RPMI7951 (cell line): ENCODE results near the gene PHACTR1. TPM values are rescaled to one million over a fixed set of nuclear protein-coding genes. Genes with fewer than 3 reads are reported as not detected.

Experiments
- DNase-seq: peaks from one replicate; pipeline ENCODE4 v3.0.0-alpha.2; 2012; ENCODE audit warnings: low read depth
- total RNA-seq: library from RNA; depleted of rRNA; stranded (reverse); fragments of >200 nt; shearing (Covaris generic); gene quantifications from 2 replicates; pipeline ENCODE4 v1.2.3, GENCODE V29; 2014

The PHACTR1 gene
- total RNA-seq, 1 experiment from 2014 or later = 5.9 TPM

DNA sequence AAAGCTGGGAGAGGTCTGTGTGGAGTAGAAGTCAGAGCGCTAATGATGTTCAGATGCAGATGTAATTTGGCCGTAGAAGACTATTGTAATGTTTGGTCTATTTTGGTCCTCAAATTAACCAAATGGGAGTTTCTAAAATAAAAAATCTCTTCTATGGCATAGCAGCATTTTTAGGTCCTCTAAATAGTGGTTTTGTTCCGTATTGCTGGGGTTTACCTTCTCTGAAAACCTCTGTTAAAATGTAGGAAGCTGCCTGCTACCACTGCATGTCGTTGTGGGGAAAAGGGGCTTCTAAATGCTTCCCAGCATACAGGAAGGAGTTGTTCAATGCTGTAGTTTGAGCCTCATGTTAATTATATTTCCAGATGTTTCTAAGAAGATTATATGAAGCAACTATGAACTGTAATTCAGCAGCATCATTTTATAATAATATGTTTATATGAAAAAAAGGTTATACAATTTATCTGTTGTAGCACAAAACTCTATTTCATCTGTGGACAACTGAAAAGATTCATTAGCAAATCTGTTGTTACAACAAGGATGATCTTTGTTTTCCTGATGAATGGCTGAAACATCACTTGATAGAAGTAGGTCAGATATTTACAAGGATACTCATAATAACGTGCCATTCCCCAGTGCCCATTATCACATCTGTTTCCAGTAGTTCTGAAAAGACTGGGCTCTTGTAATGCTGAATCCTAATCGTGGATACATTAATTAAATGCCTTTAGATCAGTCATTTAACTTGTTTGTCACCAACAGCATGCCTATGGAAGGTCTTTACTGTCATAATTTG, 355.2 kb downstream of the PHACTR1 start:
- DNase-seq = no peak

DNA sequence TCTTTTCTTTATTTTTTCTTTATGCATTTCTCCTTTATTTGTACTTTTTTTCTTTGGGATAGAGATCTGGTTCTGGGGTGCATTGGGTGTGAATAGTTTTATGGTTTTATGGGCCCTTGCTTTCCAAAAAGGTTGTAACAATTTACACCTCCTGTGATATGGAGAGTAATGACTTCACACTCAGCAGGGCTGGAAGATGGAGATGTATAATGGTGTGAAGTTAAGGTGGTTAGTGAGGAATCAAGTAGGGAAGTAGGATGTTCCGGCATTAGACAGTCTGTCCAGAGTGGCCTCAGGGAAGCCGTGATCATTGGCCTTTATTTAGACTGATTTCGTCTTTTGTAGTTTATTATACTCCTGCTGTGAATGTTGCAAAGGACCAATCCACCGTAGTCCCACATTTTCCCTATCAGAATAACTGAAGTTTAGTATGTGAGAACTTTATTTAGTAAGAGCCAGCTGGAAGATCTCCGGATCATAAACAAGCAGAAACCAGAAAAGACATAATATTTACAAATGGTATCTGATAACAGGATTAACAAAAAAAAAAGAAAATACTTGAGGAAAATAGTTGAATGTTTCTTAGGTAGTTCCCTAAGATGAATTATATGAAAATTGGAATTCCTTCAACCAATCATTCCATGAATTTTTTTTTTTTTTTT, 356.2 kb downstream of the PHACTR1 start:
- DNase-seq = no peak

DNA sequence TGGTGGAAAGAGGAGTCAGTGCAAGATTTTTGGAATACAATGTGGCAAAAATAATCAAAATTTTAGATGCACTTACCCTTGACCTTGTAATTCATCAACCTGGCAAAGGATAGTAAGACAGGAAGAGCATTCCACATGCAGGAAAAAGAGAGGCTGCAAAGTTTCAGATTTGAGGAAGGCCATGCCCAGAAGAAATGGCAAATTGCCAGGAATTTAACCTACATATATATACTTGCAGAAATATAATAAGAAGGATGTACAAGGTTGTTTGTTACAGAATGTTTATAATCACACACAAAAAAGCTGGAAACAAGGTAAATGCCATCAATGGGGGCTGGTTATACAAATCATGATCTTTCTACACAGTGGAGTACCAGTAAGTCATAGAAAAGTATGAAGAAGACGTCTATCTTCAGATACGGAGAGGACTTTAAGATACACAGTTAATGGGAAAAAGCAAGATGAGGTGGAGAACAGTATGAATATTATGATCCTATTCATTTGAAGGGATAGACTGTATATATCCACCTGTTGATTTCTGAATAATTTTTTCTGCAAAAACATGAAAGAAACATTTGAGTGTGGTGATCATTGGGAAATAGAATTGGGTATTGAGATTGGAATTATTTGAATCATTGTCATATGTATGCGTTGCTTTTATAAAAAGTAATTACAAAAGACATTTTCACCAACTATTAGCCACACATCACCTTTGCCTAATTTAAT, 358.0 kb downstream of the PHACTR1 start:
- no peak for DNase-seq

DNA sequence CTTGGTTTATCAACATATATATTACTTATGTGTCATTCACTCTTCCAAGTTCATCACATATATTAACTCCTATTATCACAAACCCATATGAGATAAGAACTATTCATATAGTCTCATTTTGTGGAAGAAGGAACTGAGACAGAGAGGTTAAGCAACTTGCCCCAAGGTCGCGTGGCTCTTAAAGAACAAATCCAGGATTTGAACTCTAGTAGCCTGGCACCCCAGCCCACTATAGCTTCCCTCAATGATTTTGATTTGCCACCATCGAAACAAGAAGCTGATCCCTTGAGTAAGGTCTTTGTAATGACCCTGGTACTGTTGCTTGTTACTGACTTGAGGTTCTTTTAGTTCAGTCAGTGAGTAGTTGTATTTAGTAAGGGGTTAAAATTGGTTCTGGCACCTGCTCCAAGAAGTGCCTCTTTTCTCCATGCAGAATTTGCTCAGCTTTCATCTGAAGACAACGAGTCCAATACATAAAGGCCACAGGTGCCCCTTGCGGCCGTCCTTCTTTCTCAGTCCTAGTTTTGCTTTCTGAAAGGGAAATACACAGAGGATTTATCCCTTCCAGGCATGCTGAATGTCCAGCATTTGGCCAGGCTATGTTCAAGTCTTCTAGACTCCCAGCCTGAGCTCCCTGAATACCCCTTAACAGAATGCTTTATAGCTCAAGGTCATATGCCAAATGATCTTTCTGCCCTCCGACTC, 358.7 kb downstream of the PHACTR1 start:
- DNase-seq = no peak

DNA sequence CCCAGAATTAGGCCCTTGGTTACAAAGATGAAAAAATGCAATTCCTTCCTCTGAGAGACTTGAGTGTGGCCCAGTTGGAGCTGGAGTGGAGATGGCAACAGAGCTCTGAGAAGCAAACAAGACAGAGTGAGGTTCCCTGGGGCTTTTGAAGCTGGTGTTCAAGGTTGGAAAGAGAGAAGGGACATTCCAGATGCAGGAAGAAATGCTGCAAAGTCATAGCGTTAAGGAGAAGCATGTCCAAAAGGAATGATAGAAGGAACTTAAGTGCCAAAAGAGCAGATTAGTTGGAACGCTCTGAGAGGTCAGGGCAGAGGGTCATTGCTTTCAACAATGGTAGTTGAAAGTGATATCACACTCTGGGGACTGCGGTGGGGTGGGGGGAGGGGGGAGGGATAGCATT, 360.0 kb downstream of the PHACTR1 start:
- DNase-seq = no peak

DNA sequence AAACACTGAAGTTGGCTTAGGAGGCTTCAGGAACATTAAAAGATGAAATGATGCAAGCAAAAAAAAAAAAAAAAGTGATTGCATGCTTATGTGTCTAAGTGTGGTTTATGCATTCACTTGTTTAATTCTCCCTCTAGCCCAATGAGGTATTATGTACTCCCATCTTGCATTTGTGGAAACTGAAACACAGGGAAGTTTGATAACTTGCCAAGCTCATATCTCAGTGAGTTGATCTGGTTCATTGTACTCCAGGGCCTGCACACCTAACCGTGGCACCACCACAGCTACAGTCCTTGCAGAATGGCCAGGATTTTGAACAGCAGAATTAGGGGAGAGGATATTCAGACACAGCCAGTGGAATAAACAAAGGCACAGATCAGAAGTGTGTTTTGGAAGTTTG, 360.6 kb downstream of the PHACTR1 start:
- DNase-seq = no peak

DNA sequence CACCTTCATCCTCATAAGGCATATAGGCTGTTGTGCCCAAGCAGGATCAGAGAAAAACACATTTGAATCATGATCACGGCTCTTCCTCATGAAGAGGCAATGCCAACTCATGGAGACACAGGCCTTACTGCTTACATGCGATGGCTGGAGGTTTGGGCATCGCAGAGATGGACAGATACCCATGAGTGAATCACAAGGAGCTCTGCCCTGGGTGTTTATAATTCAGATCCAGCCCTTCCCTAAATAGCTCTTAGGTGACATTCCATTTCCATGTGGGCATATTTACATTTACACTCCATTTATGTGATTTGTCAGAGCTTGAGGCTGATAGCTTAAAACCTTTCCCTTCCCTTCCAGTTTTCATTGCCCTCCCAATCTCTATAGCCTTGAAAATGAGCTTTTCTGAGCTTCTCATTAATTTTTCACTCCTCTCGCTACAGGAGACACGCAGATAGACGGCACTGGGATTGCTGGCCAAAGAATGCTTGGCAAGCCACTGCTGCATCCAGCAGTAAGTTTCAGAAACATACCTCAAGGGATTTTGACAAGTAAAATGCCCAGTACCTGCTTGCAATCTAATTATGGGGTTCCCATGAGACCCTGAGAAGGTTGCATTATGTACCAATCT, 362.6 kb downstream of the PHACTR1 start:
- DNase-seq = no peak

DNA sequence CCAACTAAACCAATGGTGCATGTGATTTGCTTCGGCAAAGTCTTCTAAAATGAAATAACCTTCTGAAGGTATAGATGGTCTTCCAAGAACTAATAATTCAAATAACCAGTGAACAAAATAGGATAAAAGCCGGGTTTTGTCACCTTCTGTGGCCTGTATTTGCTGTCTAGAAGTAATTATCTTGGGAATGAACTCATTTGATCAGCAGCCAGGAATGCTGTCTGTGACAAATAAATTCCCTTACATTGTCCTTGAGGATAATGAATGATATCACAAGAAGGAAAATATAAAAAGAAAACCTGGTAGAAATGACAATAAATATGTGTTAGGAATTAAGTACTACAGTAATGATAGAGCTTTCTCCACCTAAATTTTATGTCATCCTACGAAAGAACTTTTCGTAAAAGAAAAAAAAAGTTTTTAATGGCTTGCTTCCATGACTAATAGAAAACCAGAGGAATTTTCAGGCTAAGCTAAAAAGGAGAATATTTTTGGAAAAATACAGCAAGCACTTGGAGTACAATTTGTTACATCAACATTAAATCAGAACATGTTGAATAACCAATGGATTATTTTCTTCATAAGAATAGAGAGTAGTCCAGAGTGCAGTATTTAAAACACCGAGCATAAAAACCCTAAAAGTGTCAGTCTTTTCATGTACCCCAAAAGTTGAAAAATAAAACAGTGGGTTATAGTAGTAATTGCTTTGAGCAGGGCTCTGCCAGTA, 364.1 kb downstream of the PHACTR1 start:
- DNase-seq = no peak

DNA sequence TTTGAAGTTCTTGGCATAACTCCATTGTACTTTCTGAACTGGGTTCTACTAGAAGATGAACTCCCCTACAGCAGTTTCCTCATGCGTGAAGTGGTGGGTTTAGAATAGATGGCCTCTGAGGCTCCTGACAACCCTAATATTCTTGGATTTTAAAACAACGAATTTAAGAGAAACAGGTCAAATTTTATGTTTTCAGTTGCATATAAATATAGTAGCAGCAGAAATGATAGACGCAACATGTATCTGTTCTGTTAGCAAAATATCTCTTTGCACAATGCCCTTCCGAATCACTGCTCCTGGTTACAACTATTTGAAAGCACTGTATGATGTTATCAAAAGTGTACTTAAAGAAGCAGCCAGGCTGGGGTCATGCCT, 364.6 kb downstream of the PHACTR1 start:
- DNase-seq = no peak

DNA sequence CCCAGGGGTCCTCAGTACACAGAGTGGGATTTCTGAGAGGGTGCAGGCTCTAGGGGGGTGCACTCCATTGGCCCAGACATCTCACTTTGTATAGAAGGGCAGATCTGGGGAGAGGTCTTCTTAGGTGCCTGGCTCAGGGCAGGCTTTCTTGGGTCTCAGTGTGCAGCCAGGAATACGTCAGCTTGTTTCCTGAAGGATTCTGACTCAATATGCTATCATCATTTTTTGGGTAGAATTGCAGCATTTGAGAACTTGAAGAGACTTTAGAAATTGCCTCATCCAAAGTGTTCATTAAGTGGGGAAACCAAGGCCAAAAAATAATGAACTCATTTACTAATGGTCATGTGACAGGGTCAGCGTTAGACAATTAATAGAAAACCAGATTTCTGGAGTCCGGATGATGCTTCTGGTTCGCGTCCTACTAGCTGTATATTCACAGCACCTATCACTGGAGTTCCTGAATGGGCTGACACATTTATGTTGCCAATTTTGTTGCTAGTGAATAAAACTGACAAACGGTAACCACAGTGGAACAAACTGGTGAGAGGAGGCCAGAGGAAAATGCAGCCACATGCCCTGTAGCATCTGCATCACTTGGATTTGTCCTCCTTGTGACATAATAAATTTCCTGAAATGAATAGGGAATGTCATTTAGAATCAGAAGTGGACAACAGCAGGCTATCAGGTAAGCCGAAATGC, 372.9 kb downstream of the PHACTR1 start:
- no peak for DNase-seq

DNA sequence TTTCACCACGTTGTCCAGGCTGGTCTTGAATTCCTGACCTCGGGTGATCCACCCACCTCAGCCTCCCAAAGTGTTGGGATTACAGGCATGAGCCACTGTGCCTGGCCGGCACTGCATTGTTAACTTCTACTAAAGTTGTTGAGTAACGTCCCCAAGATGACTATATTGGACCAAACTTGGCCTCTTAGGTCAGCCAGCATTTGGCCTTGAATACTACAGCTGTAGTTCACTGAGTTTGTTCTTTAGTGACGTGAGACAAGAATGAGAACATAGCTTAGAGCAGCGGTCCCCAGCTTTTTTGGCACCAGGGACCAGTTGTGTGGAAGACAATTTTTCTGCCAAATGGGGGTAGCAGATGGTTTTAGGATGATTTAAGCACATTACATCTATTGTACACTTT, 374.6 kb downstream of the PHACTR1 start:
- no peak for DNase-seq

DNA sequence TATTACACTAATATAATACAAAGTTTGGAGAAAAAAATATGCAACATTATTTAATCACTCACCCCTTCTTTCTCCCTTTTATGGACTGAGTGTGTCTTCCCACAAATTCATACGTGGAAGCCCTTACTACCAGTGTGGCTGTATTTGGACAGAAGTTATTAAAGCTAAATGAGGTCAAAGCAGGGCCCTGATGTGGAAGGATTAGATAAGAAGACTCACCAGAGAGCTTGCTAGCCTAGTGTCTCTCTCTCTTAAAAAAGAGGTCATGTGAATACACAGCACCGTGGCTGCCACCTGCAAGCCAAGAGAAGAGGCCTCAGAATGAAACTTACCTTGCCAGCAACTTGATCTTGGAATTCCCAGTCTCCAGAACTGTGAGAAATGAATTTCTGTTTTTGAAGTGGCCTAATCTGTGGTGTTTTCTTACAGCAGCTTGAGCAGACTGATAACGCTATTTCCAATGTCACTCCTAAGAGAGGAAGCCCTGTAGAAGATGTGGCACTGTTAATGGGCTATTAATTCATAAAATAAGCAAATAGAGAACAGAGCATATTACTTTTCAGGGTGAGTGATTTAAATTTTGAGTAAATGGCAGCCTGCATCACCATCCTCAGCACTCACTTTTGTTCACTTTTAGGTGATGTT, 378.3 kb downstream of the PHACTR1 start:
- no peak for DNase-seq

DNA sequence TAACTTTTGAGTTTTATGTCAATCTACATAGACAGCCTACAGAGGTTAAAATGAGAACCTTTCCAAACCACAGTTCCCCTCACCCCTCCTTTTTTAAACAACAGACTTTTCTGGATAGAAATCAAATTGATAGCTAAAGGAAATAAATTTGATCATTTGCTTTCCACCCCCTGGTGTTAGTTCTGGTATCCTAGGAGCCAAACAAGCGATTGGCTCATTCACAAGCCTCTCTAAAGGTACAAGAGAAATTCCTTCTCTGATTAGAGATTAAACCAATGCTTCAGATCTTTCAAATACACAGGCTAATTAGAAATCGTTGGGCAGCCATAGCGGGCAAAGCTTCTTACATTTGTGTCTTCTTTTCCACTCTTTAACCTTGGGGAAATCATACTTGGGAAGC, 379.5 kb downstream of the PHACTR1 start:
- DNase-seq = no peak

DNA sequence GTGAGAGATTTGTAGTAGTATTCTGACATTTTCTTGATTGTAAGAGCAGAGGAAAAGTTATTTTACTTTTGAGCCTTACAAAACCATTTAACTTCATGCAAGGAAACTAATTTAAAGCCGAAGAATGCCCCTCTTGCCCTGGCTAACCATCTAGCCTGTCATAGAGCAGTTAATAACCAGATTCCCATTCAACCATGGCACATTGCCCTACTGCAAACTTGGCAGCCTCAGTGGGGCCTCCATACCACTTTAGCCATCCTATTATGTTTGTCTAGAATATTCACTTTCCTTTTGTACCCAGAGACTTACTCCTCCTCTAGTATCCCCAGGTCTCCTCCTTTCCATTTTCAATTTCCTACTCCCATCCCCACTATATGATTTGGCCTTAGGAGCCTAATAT, 380.9 kb downstream of the PHACTR1 start:
- no peak for DNase-seq

DNA sequence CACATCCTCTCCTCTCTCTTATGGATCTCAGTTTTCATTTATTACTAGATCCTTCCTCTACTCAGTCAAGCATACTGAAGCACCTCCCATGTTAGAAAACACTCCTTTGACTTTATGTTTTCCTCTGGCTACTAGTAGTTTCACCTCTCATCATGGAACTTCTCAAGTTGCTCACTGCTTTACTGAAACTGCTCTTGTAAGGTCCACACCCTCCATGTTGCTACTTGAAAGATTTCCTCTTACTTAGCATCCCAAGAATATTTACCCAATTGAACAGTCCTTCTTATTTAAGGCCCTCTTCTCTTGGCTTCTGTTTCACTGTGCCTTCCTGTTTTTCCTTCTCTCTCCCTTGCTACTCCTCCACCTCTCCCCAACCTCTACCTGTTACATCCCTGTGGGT, 381.4 kb downstream of the PHACTR1 start:
- no peak for DNase-seq

DNA sequence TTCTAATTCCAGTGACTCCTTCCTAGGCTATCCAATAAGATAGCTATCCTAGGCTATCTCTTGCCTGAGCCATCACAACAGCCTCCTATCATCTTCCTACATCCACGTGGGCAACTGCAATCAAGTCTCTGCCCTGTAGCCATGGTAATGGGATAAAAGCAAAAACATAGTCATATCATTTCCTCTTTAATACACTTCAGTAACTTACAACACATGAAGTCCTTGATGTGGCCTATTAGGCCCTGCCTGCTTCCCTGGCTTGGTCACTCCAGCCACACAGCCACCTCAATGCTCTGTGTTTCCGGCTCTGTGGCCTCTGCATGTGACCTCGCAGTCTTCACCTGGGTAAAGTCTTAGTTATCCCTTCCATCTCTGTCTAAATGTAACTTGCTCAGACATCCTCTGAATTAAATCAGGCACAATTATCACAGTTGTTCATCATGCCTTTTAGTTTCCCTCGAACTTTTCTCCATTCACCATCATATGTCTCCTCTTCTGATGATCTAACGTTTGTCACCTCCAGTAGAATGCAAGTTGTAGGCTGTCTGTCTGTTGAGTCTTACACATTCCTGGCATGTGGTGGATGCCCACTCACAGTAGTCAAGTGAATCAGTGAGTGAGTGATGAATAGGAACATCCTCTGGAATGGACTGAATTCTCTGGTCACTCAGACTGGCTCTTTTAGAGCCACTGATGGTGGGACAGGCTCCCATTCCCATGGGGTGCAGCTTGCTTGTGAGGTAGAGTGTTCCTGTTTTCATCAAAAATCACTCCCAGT, 382.4 kb downstream of the PHACTR1 start:
- DNase-seq = no peak

DNA sequence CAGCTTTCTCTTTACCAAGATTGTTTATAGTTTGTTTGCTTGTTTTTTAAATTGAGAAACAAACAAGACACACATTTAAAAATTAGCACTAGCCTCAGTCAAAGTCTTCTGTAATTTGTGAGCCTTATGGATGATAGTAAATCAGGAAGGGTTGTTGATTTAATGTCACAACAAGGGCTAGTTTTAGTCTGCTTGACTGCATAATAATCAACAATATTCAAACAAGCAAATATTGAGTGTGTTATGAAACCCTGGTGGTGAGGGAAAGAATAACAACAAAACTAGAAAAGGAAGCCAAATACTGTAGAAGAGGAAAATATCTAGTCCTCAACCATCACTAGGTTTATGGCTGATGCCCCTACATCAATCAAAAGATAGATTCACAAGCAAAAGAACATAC, 383.2 kb downstream of the PHACTR1 start:
- no peak for DNase-seq

DNA sequence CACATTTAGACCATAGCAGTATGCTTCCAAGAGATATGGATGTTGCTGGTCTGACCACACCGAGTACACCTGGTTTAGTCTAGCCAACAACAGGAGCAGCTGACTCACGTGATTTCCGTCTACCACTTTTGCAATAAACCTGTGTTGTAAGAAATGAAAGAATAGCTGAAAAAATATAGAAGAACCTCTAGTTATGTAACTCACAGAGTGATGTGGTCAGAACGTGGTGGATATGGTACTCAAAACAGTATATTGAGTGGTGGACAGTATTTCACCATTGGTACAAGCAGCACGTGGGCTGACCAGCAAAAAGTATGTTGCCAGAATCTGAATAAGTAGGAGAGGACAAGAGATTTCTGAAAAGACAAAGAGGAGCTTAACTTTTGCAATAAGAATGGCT, 384.8 kb downstream of the PHACTR1 start:
- no peak for DNase-seq

DNA sequence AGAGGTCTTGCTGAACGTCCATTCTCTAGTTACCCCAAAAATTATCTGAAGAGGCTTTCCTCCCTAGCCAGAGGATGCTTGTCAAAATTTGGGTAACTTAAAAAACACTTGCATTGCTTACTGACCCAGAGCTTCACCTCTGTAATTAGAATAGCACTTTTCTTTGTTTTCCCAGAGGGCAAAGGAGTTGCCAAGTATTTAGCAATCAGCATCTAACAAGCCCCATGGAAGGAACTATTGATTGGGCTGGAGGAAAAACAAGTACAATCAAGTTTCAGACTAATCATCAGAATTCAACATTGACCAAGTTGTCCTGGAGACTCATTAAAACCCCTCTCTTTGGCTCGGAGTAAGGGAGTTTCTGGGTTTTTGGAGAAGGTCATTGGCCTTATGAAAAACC, 385.4 kb downstream of the PHACTR1 start:
- DNase-seq = no peak
